Prostate gland (tissue), 2 donors: ENCODE measurements around the gene ARHGAP45. TPM values are rescaled to one million over a fixed set of nuclear protein-coding genes. Genes with fewer than 3 reads are reported as not detected.

Experiments
- DNase-seq: peaks from one replicate; pipeline ENCODE4 v3.0.0-alpha.2; 2019; ENCODE audit warnings: low spot score
- H3K27ac ChIP-seq, 2 donors: fragments of 200-600 bp; sonication (generic); 2 replicates each; pipeline ENCODE4 v1.5.1; 2017 to 2019
- H3K27me3 ChIP-seq: fragments of 200-600 bp; sonication (generic); replicated peaks from 2 replicates; pipeline ENCODE4 v1.5.1; 2019; ENCODE audit not compliant: insufficient read depth
- H3K36me3 ChIP-seq, 2 donors: fragments of 200-600 bp; sonication (generic); 1 replicate in 1 of 2; 2 replicates in 1 of 2; pipeline versions ENCODE4 v1.5.1 to v1.8.1; 2017 to 2019
- H3K4me1 ChIP-seq: fragments of 200-600 bp; sonication (generic); replicated peaks from 2 replicates; pipeline ENCODE4 v1.5.1; 2019
- H3K4me3 ChIP-seq, 2 donors: fragments of 200-600 bp; sonication (generic); 2 replicates each; pipeline ENCODE4 v1.5.1; 2017 to 2019
- H3K9me3 ChIP-seq: fragments of 200-600 bp; sonication (generic); 2 replicates; pipeline ENCODE4 v1.5.1; 2017
- CTCF ChIP-seq, 4 experiments: fragments of 200-600 bp in 2 of 4; fragments of 450-650 bp in 2 of 4; sonication (generic) in 2 of 4; IDR thresholded peaks; 1 replicate in 3 of 4; 2 replicates in 1 of 4; pipeline ENCODE4 v1.5.1; 2016 to 2019; ENCODE audit warnings: antibody characterized with exemption in 4 of 4, mild to moderate bottlenecking in 2 of 4, moderate library complexity in 2 of 4
- POLR2A ChIP-seq: fragments of 450-650 bp; IDR thresholded peaks from one replicate; pipeline ENCODE4 v1.6.1; 2016; ENCODE audit warnings: antibody characterized with exemption, mild to moderate bottlenecking
- POLR2AphosphoS5 ChIP-seq: sonication (generic); formaldehyde crosslinking; IDR thresholded peaks from one replicate; pipeline ENCODE4 v1.6.1; 2017; ENCODE audit warnings: antibody characterized with exemption
- WGBS: methylation state at CpG from one replicate; pipeline ENCODE4 v1.1.5; 2018; 5-methylcytosine and 5-hydroxymethylcytosine counted together
- intact Hi-C: fragments of 100-400 bp; cut with DNase I; formaldehyde crosslinking; loops from one replicate; pipeline ENCODE4 v1.14.2; 2022
- total RNA-seq, 2 donors: library from RNA; depleted of rRNA; stranded (reverse); fragments of >200 nt; gene quantifications; one replicate each; pipeline ENCODE4 v1.1.0, GENCODE V29; 2016

ARHGAP45 gene
- total RNA-seq, 2 donors from 2014 or later, result 8.9 to 26.2 TPM

GRCh38 chr19:1090731-1091543, 24.0 kb downstream of the ARHGAP45 start:
- H3K4me1 ChIP-seq, result peaks cover 7% of the 10 kb centered on the region
- WGBS, result 94% methylated on average over 38 of the region's 38 CpGs
- H3K9me3 ChIP-seq, result no peaks in the 10 kb centered on the region
- intact Hi-C loops, result no loop called here
- H3K4me3 ChIP-seq, result no peak overlapping the region
- H3K36me3 ChIP-seq, result peaks cover 0 to 10% of the 10 kb centered on the region in 2 donors
- DNase-seq, result no peak
- no peaks in the 10 kb centered on the region for H3K27me3 ChIP-seq
- no peak overlapping the region for H3K27ac ChIP-seq
- no peak for TF ChIP-seq POLR2AphosphoS5
- TF ChIP-seq CTCF (IDR thresholded peaks at IDR 0.05), result no peak
- no peak for TF ChIP-seq POLR2A

- intact Hi-C loops, result no loop called here
- no peaks in the 10 kb centered on the region for H3K9me3 ChIP-seq
- no peak overlapping the region for H3K4me3 ChIP-seq
- H3K4me1 ChIP-seq, result peaks cover 7% of the 10 kb centered on the region
- DNase-seq, result no peak
- WGBS, result 88% methylated on average over 18 of the region's 27 CpGs
- H3K27me3 ChIP-seq, result no peaks in the 10 kb centered on the region
- peaks cover 0 to 10% of the 10 kb centered on the region in 2 donors for H3K36me3 ChIP-seq
- no peak overlapping the region for H3K27ac ChIP-seq
- no peak for TF ChIP-seq POLR2A
- TF ChIP-seq CTCF (IDR thresholded peaks at IDR 0.05), result no peak
- TF ChIP-seq POLR2AphosphoS5, result no peak
Measured at GRCh38 chr19:1091544-1092175, 24.7 kb downstream of the ARHGAP45 start.

- Histone ChIP-seq H3K27ac (no peak overlapping the region), H3K36me3 (peaks cover 0 to 10% of the 10 kb centered on the region in 2 donors), H3K27me3 (no peaks in the 10 kb centered on the region), H3K4me3 (no peak overlapping the region), H3K9me3 (no peaks in the 10 kb centered on the region), H3K4me1 (peaks cover 7% of the 10 kb centered on the region)
- TF ChIP-seq POLR2AphosphoS5, result no peak
- TF ChIP-seq POLR2A, result no peak
- no peak for TF ChIP-seq CTCF (IDR thresholded peaks at IDR 0.05)
- WGBS, result 86% methylated on average over 15 of the region's 15 CpGs
- intact Hi-C loops, result no loop called here
- DNase-seq, result no peak
Measured at GRCh38 chr19:1093330-1093729, 26.4 kb downstream of the ARHGAP45 start.

- Histone ChIP-seq H3K27me3 (no peaks in the 10 kb centered on the region), H3K27ac (no peak overlapping the region), H3K36me3 (peaks cover 0 to 10% of the 10 kb centered on the region in 2 donors), H3K9me3 (no peaks in the 10 kb centered on the region), H3K4me3 (peak overlapping the region; percentile 79 to 85), H3K4me1 (peaks cover 7% of the 10 kb centered on the region)
- 59% methylated on average over 30 of the region's 32 CpGs for WGBS
- TF ChIP-seq POLR2AphosphoS5 (no peak), POLR2A (no peak), CTCF (IDR thresholded peaks at IDR 0.05) (no peak)
- intact Hi-C loops, result no loop called here
- DNase-seq, result no peak
Measured at GRCh38 chr19:1093811-1094553, 27.0 kb downstream of the ARHGAP45 start.
